K562 (cell line): ENCODE results near the gene MED15. TPM values are rescaled to one million over a fixed set of nuclear protein-coding genes. Genes with fewer than 3 reads are reported as not detected.

Source experiments
- BACH1 ChIP-seq: fragments of 200-800 bp; sonication (Bioruptor generic); IDR thresholded peaks from 2 replicates; pipeline ENCODE4 v1.6.1; 2016; ENCODE audit warnings: missing genetic modification characterization, missing compliant biosample characterization
- CBX5 ChIP-seq: IDR thresholded peaks from 2 replicates; pipeline ENCODE4 v1.6.1; 2014; ENCODE audit warnings: low read depth, borderline replicate concordance
- CCNT2 ChIP-seq: IDR thresholded peaks from 2 replicates; pipeline ENCODE4 v1.6.1; 2011; ENCODE audit warnings: borderline replicate concordance, low read depth, mild to moderate bottlenecking, moderate library complexity, mixed read lengths, low read length; ENCODE audit not compliant: insufficient read length; ENCODE audit errors: extremely low read depth
- HLTF ChIP-seq: fragments of 450-650 bp; IDR thresholded peaks from 2 replicates; pipeline ENCODE4 v1.6.1; 2016
- KHSRP ChIP-seq: fragments of 450-650 bp; IDR thresholded peaks from 2 replicates; pipeline ENCODE4 v1.6.1; 2017
- NCOA1 ChIP-seq: fragments of 450-650 bp; IDR thresholded peaks from 2 replicates; pipeline ENCODE4 v1.6.1; 2016; ENCODE audit warnings: low read depth
- POU5F1 ChIP-seq: fragments of 150-350 bp; IDR thresholded peaks from 2 replicates; pipeline ENCODE4 v1.6.1; 2014; ENCODE audit warnings: borderline replicate concordance, low read length, low read depth, mild to moderate bottlenecking; ENCODE audit not compliant: partially characterized antibody
- SMC3 ChIP-seq: conservative IDR thresholded peaks from 2 replicates; pipeline ENCODE4 v1.6.1; 2011; ENCODE audit warnings: low read depth, low read length, improper control_type of control experiment; ENCODE audit not compliant: insufficient read depth
- THAP12 ChIP-seq: fragments of 250-450 bp; sonication (Bioruptor Pico); IDR thresholded peaks from 2 replicates; pipeline ENCODE4 v1.9.0; 2021; ENCODE audit warnings: mild to moderate bottlenecking, inconsistent platforms
- ZBTB17 ChIP-seq: fragments of 450-650 bp; formaldehyde crosslinking; IDR thresholded peaks from 2 replicates; pipeline ENCODE4 v1.4.0; 2020; ENCODE audit warnings: mild to moderate bottlenecking
- ZBTB34 ChIP-seq: fragments of 250-450 bp; sonication (Bioruptor Pico); IDR thresholded peaks from 2 replicates; pipeline ENCODE4 v1.8.0; 2021; ENCODE audit warnings: mild to moderate bottlenecking, moderate library complexity
- ZBTB49 ChIP-seq: sonication (generic); formaldehyde crosslinking; IDR thresholded peaks from 2 replicates; pipeline ENCODE4 v1.8.0; 2022; ENCODE audit warnings: missing genetic modification reagents, mild to moderate bottlenecking, borderline replicate concordance
- ZNF3 ChIP-seq: fragments of 250-450 bp; sonication (Bioruptor Pico); IDR thresholded peaks from 2 replicates; pipeline ENCODE4 v1.5.0; 2021; ENCODE audit warnings: mild to moderate bottlenecking, moderate library complexity
- ZNF431 ChIP-seq: sonication (generic); formaldehyde crosslinking; IDR thresholded peaks from 2 replicates; pipeline ENCODE4 v1.8.0; 2022; ENCODE audit warnings: mild to moderate bottlenecking, missing genetic modification reagents
- ZNF668 ChIP-seq: fragments of 250-450 bp; sonication (Bioruptor Pico); IDR thresholded peaks from 2 replicates; pipeline ENCODE4 v1.8.0; 2022; ENCODE audit warnings: mild to moderate bottlenecking, inconsistent platforms
- polyA plus RNA-seq, 8 experiments: library from polyadenylated mRNA; depleted of rRNA in 4 of 8; stranded (reverse) in 5 of 8; unstranded in 3 of 8; fragments of >200 nt; fragmentation: Nextera tagmentation in 2 of 8; fragmentation: Illumina TruSeq in 1 of 8; extraction: Ambion mirVana in 2 of 8; extraction: Trizol in 1 of 8; gene quantifications; 2 replicates each; pipeline versions ENCODE4 v1.2.1 to v1.2.3, GENCODE V29; 2011 to 2014; ENCODE audit warnings: inconsistent platforms in 1 of 8, missing spikeins in 1 of 8
- total RNA-seq, 7 experiments: library from RNA; depleted of rRNA in 6 of 7; stranded (reverse); fragments of >200 nt in 6 of 7; fragmentation: Illumina TruSeq in 2 of 7; extraction: Trizol in 2 of 7; gene quantifications; 2 replicates each; pipeline versions ENCODE4 v1.2.1 to v1.2.3, GENCODE V29; 2011 to 2021; ENCODE audit warnings: low replicate concordance in 1 of 7
- TF ChIP-seq, protein P1 (sequence below): fragments of 450-650 bp; IDR thresholded peaks from 2 replicates; pipeline ENCODE4 v1.6.1; 2016; ENCODE audit warnings: low read depth, mild to moderate bottlenecking, moderate library complexity
- TF ChIP-seq, protein P2 (sequence below): fragments of 450-650 bp; formaldehyde crosslinking; IDR thresholded peaks from 2 replicates; pipeline ENCODE4 v1.4.0; 2022; ENCODE audit warnings: mild to moderate bottlenecking, moderate library complexity
- TF ChIP-seq, protein P3 (sequence below): sonication (generic); formaldehyde crosslinking; IDR thresholded peaks from 2 replicates; pipeline ENCODE4 v1.9.0; 2022; ENCODE audit warnings: mild to moderate bottlenecking, missing genetic modification reagents

The MED15 gene
- total and polyA plus RNA-seq, 9 of the 15 experiments (the other 6 are each of a cell fraction or from before 2014, with no cell fraction given), result 4.0 to 271 (median 60.1) TPM

GRCh38 chr22:20495861-20496681 lies 11.3 kb upstream of the MED15 start (continued):
- TF ChIP-seq, protein P1, sequence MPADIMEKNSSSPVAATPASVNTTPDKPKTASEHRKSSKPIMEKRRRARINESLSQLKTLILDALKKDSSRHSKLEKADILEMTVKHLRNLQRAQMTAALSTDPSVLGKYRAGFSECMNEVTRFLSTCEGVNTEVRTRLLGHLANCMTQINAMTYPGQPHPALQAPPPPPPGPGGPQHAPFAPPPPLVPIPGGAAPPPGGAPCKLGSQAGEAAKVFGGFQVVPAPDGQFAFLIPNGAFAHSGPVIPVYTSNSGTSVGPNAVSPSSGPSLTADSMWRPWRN, result no peak
- TF ChIP-seq ZBTB17 (CRISPR knock-in tag) (peak; percentile 93), NCOA1 (no peak), POU5F1 (peak; percentile 75), KHSRP (no peak), ZBTB34 (CRISPR knock-in tag) (no peak), ZNF3 (CRISPR knock-in tag) (no peak), CCNT2 (peak; percentile 98), THAP12 (CRISPR knock-in tag) (peak; percentile 98), ZBTB49 (CRISPR knock-in tag) (no peak), SMC3 (peak; percentile 99), ZNF431 (no peak), ZNF668 (CRISPR knock-in tag) (no peak), HLTF (no peak), CBX5 (no peak), BACH1 (tag) (no peak)
- TF ChIP-seq, protein P2, sequence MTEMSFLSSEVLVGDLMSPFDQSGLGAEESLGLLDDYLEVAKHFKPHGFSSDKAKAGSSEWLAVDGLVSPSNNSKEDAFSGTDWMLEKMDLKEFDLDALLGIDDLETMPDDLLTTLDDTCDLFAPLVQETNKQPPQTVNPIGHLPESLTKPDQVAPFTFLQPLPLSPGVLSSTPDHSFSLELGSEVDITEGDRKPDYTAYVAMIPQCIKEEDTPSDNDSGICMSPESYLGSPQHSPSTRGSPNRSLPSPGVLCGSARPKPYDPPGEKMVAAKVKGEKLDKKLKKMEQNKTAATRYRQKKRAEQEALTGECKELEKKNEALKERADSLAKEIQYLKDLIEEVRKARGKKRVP (CRISPR knock-in tag), result peak; percentile 49; the same call in 1 of the 2 replicates
- TF ChIP-seq, protein P3, sequence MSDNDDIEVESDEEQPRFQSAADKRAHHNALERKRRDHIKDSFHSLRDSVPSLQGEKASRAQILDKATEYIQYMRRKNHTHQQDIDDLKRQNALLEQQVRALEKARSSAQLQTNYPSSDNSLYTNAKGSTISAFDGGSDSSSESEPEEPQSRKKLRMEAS (CRISPR knock-in tag), result no peak
